Peyer's patch (tissue), 4 donors: ENCODE measurements around the gene BANP.

Source experiments
- CTCF ChIP-seq, 6 experiments: fragments of 450-650 bp in 4 of 6; fragments of 200-600 bp in 2 of 6; sonication (generic) in 1 of 6; IDR thresholded peaks; one replicate each; pipeline ENCODE4 v1.5.1; 2017 to 2019; ENCODE audit warnings: antibody characterized with exemption in 6 of 6, mild to moderate bottlenecking in 3 of 6, moderate library complexity in 1 of 6
- POLR2A ChIP-seq, 2 donors: fragments of 450-650 bp; IDR thresholded peaks; one replicate each; pipeline ENCODE4 v1.5.1; 2017; ENCODE audit warnings: antibody characterized with exemption in 2 of 2, mild to moderate bottlenecking in 2 of 2, moderate library complexity in 2 of 2

- TF ChIP-seq CTCF (IDR thresholded peaks at IDR 0.05) (no peak), POLR2A (IDR thresholded peaks at IDR 0.05) (no peak)
Measured at GRCh38 chr16:87984632-87985267, 33.5 kb downstream of the BANP start.
